Activated T-helper 9 cell treated with anti-CD3 and anti-CD28 coated beads, Interleukin-2, amount 50 U/mL, for 16 hours (primary cell): ENCODE data around the gene KLRF2.

ENCODE experiments used
- DNase-seq: peaks from one replicate; pipeline ENCODE4 v3.0.0-alpha.2; 2020; ENCODE audit warnings: low read depth

Gene KLRF2

DNA sequence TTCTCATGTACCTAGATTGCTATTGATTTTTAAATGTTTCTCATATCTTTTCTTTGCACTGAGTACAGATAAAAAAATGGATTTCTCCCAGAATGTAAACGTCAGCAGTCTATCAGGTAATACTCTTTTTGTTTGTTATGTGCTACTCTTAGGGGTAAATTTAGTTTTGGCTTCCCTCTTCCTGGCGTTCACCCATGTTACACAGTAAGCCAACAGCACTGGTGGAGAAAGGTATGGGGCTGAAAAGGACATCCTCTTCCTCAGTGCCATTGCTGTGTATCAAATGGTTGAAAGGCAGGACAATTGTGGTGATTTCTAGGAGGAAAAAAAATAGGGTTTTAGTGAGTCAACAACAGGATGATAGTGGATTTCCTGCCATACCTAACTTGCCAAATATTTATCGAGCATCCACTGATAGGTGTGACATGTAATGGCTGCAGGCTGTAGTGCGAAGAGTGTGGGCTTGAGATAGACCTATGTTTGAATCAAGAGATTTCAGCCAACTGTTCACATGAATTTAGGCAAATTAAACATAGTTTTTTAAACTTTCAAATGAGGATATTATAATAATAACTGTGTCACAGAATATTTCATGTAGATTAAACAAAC is 7.5 kb downstream of the KLRF2 start:
- DNase-seq, result no peak

GRCh38 chr12:9895215-9895971 is 14.1 kb downstream of the KLRF2 start:
- DNase-seq, result no peak

GRCh38 chr12:9897535-9897934 is 16.2 kb downstream of the KLRF2 start:
- no peak for DNase-seq

DNA sequence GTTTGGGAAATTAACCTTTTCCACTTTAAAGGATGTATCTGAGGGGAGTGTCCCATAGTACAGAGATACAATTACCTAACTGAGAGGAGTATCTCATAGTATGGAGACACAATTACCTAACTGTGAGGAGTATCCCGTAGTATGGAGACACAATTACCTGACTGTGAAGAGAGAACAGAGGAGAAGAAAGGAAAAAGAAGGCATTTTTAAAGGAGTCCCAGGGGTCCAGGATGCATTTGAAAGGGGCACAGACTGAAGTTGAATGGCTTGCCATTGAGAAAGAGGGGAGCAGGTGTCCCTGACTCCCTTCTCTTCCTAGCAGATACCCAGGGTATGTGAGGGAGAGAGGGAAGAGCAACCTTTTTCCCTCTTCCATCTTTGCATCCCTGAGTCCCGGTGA is 17.9 kb downstream of the KLRF2 start:
- no peak for DNase-seq

DNA sequence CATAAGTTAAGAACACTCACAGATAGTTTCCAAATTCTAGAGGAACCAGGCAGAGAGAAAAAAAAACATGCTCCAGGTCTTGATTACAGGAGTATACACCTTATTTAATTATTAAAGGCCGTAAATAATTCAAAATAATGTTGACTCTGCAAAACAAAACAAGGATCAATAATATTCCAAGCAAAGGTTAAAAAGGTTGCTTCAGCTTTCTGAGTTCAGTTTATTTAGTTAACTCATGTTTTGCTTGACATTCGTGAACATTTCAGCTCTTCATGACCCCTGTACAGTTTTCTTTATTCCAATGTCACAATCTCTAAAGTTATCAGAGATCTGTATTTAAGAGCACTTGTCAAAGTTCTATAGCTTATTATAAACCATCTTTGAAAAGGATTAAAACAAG is 19.6 kb downstream of the KLRF2 start:
- no peak for DNase-seq

DNA sequence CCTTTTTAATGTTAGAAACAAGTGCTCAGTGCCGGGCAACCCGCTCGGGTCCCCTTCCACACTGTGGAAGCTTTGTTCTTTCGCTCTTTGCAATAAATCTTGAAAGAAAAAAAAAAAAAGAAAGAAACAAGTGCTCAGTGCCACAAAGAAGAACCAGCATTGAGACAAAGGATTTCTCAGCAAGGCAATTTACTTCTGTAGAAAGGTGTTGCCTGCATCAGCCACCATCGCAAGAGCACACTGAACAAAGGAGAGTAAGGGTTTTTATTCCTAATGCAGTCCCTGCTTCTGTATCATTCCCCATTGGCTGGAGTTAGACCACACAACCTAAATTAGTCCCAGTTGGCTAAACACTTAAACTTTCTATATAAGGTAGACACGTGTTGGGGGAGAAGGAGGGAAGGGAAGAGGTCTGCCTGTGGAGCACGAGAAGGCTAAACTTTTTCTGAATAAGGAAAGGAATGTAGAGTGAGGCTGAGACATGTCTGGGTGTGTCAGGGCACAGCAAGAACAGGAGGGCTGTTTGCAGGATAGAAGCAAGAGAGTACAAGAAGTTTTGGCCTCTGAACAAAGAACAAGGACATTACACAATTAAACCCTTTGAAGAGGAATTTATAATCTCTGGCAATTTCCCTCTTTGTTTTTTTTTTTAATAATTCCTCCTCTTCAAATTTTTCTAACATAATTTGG is 21.4 kb downstream of the KLRF2 start:
- DNase-seq, result no peak

GRCh38 chr12:9906873-9907272 is 25.6 kb downstream of the KLRF2 start:
- DNase-seq, result no peak

- DNase-seq, result no peak
Measured at GRCh38 chr12:9907769-9908168, 26.5 kb downstream of the KLRF2 start.

GRCh38 chr12:9908350-9908749 is 27.1 kb downstream of the KLRF2 start:
- DNase-seq, result no peak

GRCh38 chr12:9909724-9910123 is 28.4 kb downstream of the KLRF2 start:
- no peak for DNase-seq

- DNase-seq, result no peak
Measured at GRCh38 chr12:9910716-9911421, 29.6 kb downstream of the KLRF2 start.

- DNase-seq, result no peak
Measured at GRCh38 chr12:9911708-9912107, 30.4 kb downstream of the KLRF2 start.

DNA sequence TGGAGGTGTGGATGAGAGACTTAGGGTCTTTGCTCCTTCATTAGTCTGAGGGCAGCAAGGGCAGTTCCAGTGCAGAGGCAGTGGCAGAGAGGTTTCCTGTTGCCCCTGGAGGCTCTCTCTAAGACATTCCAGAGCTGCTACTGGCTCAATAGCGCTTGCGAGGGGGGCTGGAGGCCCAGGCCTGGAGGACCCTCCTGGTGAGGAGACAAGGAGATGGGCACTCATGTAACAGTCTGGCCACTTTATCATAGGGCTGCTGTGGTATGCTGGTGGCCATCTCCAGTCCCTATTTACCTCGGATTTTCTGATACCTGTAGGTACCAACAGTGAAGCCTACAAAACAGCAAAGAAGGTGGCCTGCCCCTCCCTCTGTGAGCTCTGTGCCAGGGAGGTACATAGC is 38.2 kb downstream of the KLRF2 start:
- DNase-seq, result no peak

DNA sequence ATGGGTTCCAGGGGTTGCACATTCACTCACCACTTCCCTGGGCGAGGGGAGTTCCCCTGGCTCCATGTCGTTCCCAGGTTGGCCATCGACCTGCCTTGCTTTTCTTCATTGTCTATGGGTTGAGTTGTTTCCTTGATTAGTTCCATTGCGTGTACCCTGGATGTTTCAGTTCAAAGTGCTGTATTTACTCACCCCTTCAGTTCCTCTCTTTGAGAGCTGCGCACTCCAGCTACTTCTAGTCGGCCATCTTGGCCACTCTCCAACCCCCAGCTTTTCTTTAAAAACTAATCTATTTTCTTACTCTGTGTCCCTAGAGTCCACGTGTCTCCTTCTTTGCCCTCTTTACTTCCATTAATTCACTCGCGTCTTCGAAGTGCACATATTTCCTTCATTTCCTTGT is 39.2 kb downstream of the KLRF2 start:
- no peak for DNase-seq

DNA sequence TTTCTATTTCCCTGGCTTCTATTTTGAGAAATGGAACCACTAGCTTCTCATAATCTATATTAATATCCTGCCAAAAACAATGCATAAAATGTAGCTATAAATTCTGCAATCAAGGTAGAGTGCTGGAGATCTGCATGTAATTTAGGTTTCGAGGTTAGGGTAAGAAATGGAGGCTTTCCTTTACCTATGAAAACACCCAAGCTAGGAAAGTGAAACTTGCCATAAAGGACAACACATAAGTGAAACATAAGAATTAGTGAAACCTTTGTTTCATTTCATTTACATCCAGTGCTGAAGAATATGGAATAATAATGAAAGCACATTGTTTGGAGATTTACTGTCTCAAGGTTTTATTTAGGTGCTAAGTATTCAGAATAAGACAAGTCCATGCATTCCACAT is 41.1 kb downstream of the KLRF2 start:
- no peak for DNase-seq

GRCh38 chr12:9925705-9926393 is 44.6 kb downstream of the KLRF2 start:
- DNase-seq, result no peak

GRCh38 chr12:9926876-9927275 is 45.6 kb downstream of the KLRF2 start:
- no peak for DNase-seq

GRCh38 chr12:9928607-9929006 is 47.3 kb downstream of the KLRF2 start:
- no peak for DNase-seq

DNA sequence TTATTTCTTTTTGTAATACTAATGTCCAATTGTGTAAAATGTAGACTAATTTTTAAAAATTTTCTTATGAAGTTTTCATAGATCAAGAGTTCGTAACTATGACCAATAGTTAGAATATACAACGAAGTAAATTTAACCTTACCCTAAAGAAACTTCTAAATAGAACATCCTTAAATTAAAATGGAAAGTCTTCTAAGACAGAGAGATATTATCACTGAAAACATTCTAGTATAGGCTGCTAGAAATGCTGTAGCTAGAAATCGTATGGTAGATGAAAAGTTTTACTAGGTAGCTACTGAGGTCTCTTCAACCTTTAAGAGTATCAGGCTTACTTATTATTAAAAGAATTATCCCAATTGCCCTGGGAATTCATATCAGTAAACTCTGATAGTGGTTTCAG is 50.0 kb downstream of the KLRF2 start:
- DNase-seq, result no peak

GRCh38 chr12:9932270-9932669 is 51.0 kb downstream of the KLRF2 start, which contains the start of gene CLEC2A:
Gene CLEC2A (minus strand): TSS chr12:9932370. CDS start chr12:9932329, 41 bp downstream.
- no peak for DNase-seq

DNA sequence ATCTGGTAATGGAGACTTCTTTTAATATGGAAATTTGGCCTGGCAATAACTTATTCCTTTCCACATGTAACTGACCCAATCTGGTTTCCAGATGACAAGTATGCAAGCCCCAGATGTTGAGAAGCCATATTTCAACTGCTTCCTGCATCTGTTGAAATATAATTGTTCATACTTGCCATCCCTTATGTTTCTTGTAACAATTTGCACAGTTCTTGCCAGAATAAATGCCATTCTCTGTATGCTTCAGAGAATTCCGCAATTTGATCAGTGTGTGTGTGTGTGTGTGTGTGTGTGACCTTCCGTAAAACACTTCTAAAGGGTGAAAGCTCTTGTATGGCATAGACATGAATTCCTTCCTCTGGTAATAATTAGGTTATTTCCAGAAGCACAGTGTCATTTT is 52.7 kb downstream of the KLRF2 start:
- no peak for DNase-seq

- no peak for DNase-seq
Measured at GRCh38 chr12:9935026-9935425, 53.7 kb downstream of the KLRF2 start.
